Activated CD4-positive, CD25-positive, alpha-beta regulatory T cell treated with anti-CD3 and anti-CD28 coated beads, Interleukin-2, amount 50 U/mL, for 16 hours (primary cell): ENCODE measurements around the gene CDC42EP5.
A peak's percentile ranks its signal among the peaks of the same experiment; 100 is the strongest.
"Not testable (repeated sequence)": the region's sequence is repeated elsewhere in the genome, so short reads cannot be mapped to it uniquely, and the experiment has no call there.

Experiments used
- DNase-seq: peaks from one replicate; pipeline ENCODE4 v3.0.0-alpha.2; 2020; ENCODE audit warnings: low read depth, low spot score

Gene CDC42EP5

DNA sequence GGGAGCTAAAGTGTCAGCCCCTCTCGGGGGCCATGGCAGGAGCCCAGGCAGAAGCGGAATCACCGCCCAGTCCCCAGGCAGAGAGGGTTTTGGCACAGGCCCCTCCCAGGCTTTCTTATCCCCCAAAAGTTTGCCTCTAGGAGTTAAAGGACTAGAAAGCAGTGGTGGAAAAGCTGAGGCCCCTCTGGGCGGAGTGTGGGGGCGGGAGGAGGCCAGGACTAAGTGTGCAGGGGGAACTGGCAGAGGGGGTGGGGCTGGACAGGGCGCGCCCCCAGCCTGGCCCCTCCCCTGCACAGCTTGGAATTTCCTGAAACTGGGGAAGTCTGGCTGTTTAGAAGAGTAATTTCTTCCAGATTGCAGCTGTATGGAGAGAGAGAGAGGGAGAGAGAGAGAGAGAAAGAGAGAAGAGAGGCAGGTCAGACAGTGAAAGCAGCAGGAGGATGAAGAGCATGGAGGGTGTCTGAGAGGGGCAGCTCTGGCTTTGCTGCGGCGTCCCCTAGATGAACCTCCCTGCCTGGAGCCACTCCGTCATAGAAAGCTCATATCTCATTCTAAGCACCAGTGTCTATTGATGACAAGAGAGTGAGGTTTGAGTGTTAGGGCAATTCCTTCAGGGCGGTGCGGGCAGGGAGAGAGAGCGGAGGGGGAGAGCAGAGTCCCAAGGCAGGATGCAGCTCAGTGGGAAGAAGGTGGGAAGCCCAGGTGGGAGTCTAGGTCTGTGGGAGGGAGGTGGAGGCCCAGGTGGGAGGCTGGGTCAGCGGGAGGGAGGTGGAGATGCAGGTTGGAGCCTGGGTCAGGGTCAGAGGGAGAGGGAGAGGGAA, at the start of gene CDC42EP5:
Gene CDC42EP5, minus strand, starts transcription at position 226 of the 821 bp plus-strand sequence. CDS start 7,749 bp downstream, outside the sequence.
- DNase-seq: no peak

GRCh38 chr19:54521860-54522513, 48.9 kb upstream of the CDC42EP5 start:
- no peak for DNase-seq

DNA sequence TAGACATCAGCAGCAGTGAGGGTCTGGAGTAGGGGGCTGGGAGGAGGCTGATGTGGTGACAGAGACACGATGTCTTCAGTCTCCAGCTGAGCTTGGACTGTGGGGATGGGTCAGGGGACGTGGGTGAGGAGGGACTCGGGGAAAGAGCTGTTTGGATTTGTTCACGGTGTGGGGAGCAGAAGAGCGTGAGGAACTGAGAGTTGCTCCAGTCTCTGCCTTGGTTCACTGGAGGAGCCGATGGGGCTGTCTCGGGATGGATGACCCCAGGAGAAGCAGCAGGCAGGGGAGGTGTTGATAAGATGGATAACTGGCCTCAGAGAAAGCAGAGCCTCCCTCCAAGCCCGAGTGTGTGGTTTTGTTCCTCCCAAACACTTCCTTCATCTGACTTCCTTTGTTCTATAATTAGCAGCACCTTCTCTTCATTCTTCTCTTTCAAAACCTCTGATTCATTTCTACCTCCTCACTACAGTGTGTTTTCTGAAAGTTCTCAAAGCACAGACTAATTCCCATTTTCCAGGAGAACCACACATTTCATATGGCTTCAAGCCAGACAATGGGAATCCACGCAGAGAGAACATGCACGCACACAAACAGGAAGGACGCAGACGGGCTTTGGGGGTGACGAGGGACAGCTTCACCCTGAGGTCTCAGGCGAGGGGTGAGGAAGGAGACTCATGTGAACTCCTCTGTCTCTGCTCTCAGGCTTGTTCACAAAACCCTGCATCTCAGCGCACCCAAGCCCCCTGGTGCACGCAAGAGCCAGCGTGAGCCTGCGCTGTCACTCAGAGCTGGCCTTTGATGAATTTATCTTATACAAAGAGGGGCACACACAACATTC, 48.1 kb upstream of the CDC42EP5 start:
- no peak for DNase-seq

DNA sequence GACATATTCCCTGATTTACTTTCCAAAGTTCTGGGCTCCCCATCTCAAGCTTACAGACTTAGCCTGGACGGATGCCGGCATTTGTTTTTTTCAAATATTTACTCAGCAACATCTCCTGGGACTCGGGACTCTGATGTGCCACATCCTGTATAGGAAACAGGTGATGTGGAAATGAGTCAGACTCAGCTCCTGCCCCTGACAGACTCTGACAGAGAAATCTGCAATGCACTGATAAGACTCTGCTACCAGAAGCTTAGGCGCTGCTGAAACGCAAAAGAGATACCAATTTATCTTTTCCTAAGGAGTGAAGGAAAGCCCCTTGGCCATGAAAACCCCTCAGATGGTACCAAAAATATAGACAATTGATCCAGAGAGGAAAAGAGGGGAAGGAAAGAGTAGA, 45.7 kb upstream of the CDC42EP5 start:
- DNase-seq: no peak

DNA sequence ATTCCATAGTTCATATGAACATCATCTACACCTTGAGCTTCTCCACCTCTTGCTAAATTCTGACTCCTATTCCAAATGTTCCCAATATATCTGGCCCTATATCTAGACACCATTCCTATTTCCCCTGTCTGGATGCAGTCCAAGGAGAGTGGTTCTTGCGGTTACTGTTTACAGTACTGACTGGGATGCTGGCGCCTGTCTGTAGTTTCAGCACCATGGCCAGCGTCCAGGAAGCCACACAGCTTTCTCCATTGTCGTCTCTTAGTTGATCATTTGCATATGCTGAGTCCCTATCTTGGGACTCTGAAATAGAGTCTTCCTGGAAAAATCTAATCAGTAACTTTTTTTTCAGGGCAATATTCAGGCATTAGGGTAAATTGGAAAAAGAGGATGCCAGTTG, 44.4 kb upstream of the CDC42EP5 start:
- DNase-seq: peak; percentile 11

- DNase-seq: no peak
These were observed 42.1 kb upstream of the CDC42EP5 start for GRCh38 chr19:54515156-54515555.

- DNase-seq: not testable (repeated sequence)
These were observed 36.3 kb upstream of the CDC42EP5 start for GRCh38 chr19:54509200-54509940.

DNA sequence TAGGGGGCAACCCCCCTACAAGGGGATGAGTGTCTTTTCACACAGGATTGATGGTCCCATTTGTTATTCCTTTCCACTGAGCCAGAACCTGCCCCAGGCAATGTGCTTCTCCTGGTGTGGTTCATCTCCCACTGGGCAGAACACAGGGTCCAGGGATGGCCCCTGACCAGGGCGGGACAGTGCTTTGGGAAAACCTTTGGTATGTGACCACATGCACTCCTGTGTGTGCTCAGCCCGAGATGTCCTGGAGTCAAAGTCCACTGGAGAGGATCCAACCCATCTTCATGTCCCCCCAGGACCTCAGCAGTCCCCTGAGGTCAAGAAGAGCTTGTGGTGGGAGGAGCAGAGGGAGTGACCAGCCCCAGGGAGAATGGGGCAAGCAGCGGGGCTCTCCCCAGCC, 35.4 kb upstream of the CDC42EP5 start:
- DNase-seq: not testable (repeated sequence)

DNA sequence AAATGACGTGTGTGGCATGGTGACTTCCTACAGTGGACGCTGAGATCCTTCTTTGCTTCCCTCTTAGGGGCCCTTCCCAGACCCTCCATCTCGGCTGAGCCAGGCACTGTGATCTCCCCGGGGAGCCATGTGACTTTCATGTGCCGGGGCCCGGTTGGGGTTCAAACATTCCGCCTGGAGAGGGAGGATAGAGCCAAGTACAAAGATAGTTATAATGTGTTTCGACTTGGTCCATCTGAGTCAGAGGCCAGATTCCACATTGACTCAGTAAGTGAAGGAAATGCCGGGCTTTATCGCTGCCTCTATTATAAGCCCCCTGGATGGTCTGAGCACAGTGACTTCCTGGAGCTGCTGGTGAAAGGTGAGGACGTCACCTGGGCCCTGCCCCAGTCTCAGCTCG, 34.7 kb upstream of the CDC42EP5 start:
- no peak for DNase-seq

- not testable (repeated sequence) for DNase-seq
These were observed 34.1 kb upstream of the CDC42EP5 start for GRCh38 chr19:54507038-54507717.

- no peak for DNase-seq
These were observed 33.0 kb upstream of the CDC42EP5 start for GRCh38 chr19:54506079-54506478.

DNA sequence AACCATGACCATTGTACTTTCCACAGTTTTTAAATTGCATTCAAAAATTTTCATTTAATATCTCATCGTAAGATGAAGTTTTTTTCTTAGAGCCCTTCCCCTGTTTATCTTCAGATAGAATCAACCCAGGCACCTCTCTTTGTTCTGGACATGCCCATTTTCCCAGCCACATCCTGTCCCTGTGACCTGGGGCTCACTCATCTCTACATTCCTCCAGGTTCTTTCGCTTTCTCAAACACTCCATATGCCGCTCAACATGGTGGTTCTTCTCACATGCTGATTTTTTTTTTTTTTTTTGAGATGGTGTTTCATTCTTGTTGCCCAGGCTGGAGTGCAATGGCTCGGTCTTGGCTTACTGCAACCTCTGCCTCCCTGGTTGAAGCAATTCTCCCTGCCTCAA, 32.4 kb upstream of the CDC42EP5 start:
- DNase-seq: not testable (repeated sequence)

GRCh38 chr19:54502518-54503048, 29.5 kb upstream of the CDC42EP5 start, which contains the start of gene LAIR2:
LAIR2 (plus strand) TSS chr19:54502831; CDS start chr19:54502919, 88 bp downstream.
- no peak for DNase-seq

DNA sequence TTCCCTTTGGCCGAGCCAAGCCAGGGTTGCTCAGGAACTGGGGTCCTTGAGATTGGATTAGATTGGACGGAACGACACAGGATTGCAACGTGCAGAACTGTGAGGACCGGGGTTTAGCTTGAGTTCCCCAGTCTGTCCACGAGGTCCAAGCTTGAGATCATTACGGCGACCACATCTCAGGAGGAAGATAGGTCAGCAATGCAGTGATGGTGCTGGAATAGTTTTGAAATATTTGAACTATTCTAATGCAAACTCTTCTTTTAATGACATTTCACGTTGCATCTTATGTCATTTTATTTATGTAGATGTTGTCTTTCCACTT, 25.3 kb upstream of the CDC42EP5 start:
- not testable (repeated sequence) for DNase-seq

DNA sequence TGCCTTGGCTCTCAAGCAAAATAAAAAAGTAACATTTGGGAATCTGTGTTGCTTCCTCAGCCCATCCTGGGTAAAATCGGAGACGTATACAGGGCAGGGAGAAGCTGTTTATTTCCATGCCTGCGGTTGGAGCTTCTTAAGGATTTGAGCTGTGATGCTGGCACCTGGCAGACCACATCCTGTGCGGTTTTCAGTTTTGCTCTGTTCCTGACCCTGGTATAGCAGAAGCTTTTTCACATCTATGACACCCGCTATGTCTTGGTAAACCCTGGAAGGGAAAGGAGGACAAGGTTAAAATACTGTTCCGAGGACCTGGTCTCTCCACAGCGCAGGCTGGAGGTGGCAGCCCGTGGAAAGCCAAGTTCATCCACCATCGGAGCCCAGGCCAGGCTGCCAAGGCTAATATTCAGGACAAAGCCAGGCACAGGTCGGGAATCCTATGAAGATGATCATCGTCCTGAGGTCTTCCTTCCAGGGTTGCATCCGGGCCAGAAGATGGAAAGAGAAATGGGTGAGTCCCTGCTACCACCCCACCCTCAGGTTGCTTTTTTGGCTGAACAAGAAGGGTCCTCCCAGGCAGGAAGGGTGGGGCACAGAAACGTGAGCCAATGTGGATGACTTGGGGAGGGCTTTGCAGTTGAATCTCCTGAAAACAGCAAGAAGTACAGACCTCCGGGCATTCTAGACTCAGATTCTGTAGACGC, 24.8 kb upstream of the CDC42EP5 start:
- not testable (repeated sequence) for DNase-seq

GRCh38 chr19:54495284-54495683, 22.2 kb upstream of the CDC42EP5 start:
- DNase-seq: not testable (repeated sequence)

GRCh38 chr19:54493967-54494585, 21.0 kb upstream of the CDC42EP5 start:
- no peak for DNase-seq

DNA sequence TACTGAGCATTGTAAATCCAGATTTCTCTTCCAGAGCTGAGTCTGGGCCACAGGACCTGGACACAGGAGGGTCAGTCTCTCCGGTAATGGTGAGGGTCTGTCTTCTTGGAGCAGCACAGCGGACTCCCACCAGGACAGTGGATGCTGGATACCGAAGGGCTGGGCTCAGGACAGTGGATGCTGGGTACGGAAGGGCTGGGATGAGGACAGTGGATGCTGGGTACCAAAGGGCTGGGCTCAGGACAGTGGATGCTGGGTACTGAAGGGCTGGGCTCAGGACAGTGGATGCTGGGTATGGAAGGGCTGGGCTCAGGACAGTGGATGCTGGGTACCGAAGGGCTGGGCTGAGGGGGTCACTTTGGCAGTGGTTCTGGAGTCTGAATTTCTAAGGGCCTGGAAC, 20.0 kb upstream of the CDC42EP5 start:
- not testable (repeated sequence) for DNase-seq

GRCh38 chr19:54492568-54492967, 19.5 kb upstream of the CDC42EP5 start:
- no peak for DNase-seq
